ENCODE measurements around the gene KIAA0825.

DNA sequence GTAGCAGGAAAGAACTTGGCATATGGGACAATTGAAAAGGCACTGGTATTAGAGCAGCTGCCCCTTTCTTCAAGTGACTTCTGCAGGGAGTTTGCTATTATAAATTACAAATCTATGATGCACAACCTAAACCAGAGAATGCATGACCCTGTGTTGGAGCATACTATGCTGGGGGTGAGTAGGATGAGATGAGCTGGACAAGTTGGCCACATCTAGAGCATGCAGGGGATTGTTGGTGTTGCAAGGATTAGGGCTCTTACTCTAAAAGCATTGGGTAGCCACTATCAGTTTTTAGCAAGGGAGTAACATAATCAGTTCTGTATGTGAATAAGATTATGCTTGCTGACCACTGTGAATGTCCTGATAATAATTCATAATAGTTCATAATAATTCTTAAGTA is 186.7 kb downstream of the KIAA0825 start:
- TF ChIP-seq, protein P1, sequence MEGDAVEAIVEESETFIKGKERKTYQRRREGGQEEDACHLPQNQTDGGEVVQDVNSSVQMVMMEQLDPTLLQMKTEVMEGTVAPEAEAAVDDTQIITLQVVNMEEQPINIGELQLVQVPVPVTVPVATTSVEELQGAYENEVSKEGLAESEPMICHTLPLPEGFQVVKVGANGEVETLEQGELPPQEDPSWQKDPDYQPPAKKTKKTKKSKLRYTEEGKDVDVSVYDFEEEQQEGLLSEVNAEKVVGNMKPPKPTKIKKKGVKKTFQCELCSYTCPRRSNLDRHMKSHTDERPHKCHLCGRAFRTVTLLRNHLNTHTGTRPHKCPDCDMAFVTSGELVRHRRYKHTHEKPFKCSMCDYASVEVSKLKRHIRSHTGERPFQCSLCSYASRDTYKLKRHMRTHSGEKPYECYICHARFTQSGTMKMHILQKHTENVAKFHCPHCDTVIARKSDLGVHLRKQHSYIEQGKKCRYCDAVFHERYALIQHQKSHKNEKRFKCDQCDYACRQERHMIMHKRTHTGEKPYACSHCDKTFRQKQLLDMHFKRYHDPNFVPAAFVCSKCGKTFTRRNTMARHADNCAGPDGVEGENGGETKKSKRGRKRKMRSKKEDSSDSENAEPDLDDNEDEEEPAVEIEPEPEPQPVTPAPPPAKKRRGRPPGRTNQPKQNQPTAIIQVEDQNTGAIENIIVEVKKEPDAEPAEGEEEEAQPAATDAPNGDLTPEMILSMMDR (IDR thresholded peaks at IDR 0.05; ENCODE audit: low read depth, low read length) = no peak
- no peak for TF ChIP-seq EZH2phosphoT487 (IDR thresholded peaks at IDR 0.05; ENCODE audit: low read depth)
